ENCODE data around the gene DCST1.

Gene DCST1

DNA sequence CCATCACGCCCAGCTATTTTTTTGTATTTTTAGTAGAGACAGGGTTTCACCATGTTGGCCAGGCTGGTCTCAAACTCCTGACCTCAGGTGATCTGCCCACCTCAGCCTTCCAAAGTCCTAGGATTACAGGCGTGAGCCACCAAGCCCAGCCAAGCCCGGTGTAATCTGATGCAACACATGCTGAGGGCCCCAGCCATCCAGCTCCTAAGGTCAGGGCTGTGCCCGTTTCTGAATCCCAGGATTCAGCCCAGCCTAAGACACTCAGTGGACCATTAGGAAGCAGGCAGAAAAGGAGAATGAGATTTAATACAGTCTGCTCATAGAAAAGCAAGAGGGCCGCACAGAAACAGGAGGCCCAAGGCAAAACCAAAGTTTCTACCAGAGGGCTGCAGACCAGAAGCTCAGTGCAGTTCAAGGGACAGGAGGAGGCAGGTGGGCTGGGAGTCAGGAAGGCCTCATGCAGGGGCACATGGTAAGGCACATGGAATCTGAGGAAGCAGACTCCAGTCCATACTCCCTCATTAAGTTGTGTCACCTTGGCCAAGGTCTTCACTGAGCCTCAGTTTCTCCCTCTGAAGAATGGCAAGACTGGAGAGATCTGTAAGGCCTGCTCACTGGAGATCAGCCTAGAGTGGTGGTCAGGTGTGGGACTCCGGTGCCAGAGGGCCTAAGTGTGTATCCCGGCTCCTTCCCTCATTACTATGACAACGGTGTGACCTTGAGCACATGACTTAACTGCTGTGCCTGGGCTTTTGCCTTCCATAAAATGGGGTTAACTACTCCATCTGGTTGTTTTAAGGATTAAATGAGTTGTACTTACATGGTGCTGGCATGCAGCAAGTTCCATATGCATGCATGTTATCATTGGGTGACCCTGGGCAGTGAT is 15.1 kb downstream of the DCST1 start:
- no peak overlapping the region for H3K4me3 ChIP-seq (ENCODE audit: control insufficient read depth, low read depth, low read length)
- DNase-seq (ENCODE audit: low read depth): no peak
- TF ChIP-seq, protein P1, sequence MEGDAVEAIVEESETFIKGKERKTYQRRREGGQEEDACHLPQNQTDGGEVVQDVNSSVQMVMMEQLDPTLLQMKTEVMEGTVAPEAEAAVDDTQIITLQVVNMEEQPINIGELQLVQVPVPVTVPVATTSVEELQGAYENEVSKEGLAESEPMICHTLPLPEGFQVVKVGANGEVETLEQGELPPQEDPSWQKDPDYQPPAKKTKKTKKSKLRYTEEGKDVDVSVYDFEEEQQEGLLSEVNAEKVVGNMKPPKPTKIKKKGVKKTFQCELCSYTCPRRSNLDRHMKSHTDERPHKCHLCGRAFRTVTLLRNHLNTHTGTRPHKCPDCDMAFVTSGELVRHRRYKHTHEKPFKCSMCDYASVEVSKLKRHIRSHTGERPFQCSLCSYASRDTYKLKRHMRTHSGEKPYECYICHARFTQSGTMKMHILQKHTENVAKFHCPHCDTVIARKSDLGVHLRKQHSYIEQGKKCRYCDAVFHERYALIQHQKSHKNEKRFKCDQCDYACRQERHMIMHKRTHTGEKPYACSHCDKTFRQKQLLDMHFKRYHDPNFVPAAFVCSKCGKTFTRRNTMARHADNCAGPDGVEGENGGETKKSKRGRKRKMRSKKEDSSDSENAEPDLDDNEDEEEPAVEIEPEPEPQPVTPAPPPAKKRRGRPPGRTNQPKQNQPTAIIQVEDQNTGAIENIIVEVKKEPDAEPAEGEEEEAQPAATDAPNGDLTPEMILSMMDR (IDR thresholded peaks at IDR 0.05; ENCODE audit: control insufficient read depth, insufficient read depth, low read depth, low read length, missing control alignments): no peak

DNA sequence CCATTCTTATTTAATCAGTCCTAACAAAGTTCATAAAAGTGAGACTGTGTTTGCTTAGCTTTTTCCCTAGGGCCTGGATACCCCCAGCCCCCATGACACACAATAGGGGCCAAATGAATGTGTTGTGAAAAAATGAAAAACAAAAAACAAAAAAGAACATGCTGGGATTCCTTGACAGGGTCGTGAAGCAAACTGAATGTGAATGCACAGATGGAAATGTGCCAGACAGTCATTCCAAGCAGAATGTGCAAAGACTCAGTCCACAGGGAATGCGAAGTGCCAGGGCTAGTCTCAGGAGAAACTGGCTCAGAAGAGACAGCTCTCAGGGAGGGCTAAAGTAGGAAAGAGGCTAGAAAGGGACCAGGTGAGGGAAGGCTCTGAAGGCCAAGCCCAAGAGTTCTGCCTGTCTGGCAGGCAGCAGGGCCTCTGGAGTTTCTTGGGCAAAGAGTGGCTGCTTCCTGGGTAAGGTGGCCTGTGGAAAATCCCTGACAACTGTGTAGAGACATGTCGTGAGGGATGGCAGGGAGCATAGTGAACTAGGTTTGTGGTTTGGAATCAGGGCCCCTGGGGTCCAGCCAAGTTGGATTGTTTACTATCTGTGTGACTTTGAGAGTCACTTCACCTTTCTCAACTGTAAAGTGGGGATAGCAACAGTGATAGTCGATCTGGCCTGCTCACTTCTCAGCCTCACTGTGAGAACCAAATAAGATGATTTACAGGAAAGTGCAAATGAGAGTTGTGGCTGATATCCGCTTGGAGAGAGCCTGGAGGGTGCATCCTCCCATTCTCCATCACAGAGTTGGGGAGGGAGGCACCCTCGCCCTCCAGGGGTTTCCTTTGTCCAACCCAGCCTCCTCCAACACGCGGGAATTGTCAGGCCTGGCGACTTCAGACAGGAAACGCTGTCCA is 16.3 kb downstream of the DCST1 start:
- peak overlapping the region; percentile 76 for H3K4me3 ChIP-seq (ENCODE audit: control insufficient read depth, low read depth, low read length)
- DNase-seq (ENCODE audit: low read depth): no peak

GRCh38 chr1:155050560-155051341 is 17.1 kb downstream of the DCST1 start, which contains the start of gene ADAM15:
Gene ADAM15, plus strand, starts transcription at chr1:155051316. Its CDS starts 71 bp downstream, at chr1:155051387.
- TF ChIP-seq, protein P1 (IDR thresholded peaks at IDR 0.05; ENCODE audit: control insufficient read depth, insufficient read depth, low read depth, low read length, missing control alignments): peak; percentile 83
- H3K4me3 ChIP-seq (ENCODE audit: control insufficient read depth, low read depth, low read length): peak within 1 kb of the TSS; percentile 76
- DNase-seq (ENCODE audit: low read depth): no peak

More for the DNA sequence above, 16.3 kb downstream of the DCST1 start:
- TF ChIP-seq, protein P1 (IDR thresholded peaks at IDR 0.05; ENCODE audit: control insufficient read depth, insufficient read depth, low read depth, low read length, missing control alignments): no peak

GRCh38 chr1:155051342-155051776 is 17.7 kb downstream of the DCST1 start:
- peak overlapping the region; percentile 76 for H3K4me3 ChIP-seq (ENCODE audit: control insufficient read depth, low read depth, low read length)
- TF ChIP-seq, protein P1 (IDR thresholded peaks at IDR 0.05; ENCODE audit: control insufficient read depth, insufficient read depth, low read depth, low read length, missing control alignments): no peak
- DNase-seq (ENCODE audit: low read depth): no peak

- no peak for DNase-seq (ENCODE audit: low read depth)
- TF ChIP-seq, protein P1 (IDR thresholded peaks at IDR 0.05; ENCODE audit: control insufficient read depth, insufficient read depth, low read depth, low read length, missing control alignments): no peak
- H3K4me3 ChIP-seq (ENCODE audit: control insufficient read depth, low read depth, low read length): peak overlapping the region; percentile 76
Observed at GRCh38 chr1:155051777-155052398, 18.3 kb downstream of the DCST1 start.

Measured in AG09309 (cell line).